GM21423 (cell line): ENCODE results near the gene KLF12.

ENCODE experiments used
- ATAC-seq: cut with Tn5 transposase; IDR thresholded peaks from one replicate; pipeline ENCODE4 v1.9.1; 2021; ENCODE audit warnings: mild to moderate bottlenecking, moderate library complexity; ENCODE audit not compliant: unreplicated experiment

The KLF12 gene

GRCh38 chr13:74135326-74136083 lies 1.3 kb upstream of the KLF12 start:
- ATAC-seq, result peak; percentile 42

GRCh38 chr13:74134777-74135325 lies 647 bp upstream of the KLF12 start:
- ATAC-seq, result peak; percentile 29

- peak; percentile 40 for ATAC-seq
Measured at GRCh38 chr13:74133657-74134201, 475 bp downstream of the KLF12 start.

- no peak for ATAC-seq
Measured at GRCh38 chr13:74132776-74133656, 1.2 kb downstream of the KLF12 start.

- no peak for ATAC-seq
Measured at GRCh38 chr13:74132152-74132775, 1.9 kb downstream of the KLF12 start.

GRCh38 chr13:74131227-74131626 lies 3.0 kb downstream of the KLF12 start:
- ATAC-seq, result no peak

- no peak for ATAC-seq
Measured at GRCh38 chr13:74129500-74130191, 4.6 kb downstream of the KLF12 start.

GRCh38 chr13:74128156-74128767 lies 5.9 kb downstream of the KLF12 start:
- ATAC-seq, result no peak

- ATAC-seq, result no peak
Measured at GRCh38 chr13:74118328-74118727, 15.9 kb downstream of the KLF12 start.

- no peak for ATAC-seq
Measured at GRCh38 chr13:74117207-74117705, 16.9 kb downstream of the KLF12 start.

- ATAC-seq, result no peak
Measured at GRCh38 chr13:74115133-74115532, 19.1 kb downstream of the KLF12 start.

- no peak for ATAC-seq
Measured at GRCh38 chr13:74114641-74115040, 19.6 kb downstream of the KLF12 start.

GRCh38 chr13:74114202-74114601 lies 20.0 kb downstream of the KLF12 start:
- no peak for ATAC-seq

GRCh38 chr13:74111901-74112824 lies 22.0 kb downstream of the KLF12 start:
- no peak for ATAC-seq

- ATAC-seq, result no peak
Measured at GRCh38 chr13:74111399-74111798, 22.8 kb downstream of the KLF12 start.

GRCh38 chr13:74110053-74110452 lies 24.2 kb downstream of the KLF12 start:
- no peak for ATAC-seq

- no peak for ATAC-seq
Measured at GRCh38 chr13:74107598-74107997, 26.6 kb downstream of the KLF12 start.

- ATAC-seq, result no peak
Measured at GRCh38 chr13:74105871-74106270, 28.3 kb downstream of the KLF12 start.
